HG03025 (cell line): Measurements from ENCODE around the gene FER1L5.

ENCODE experiments used
- ATAC-seq: cut with Tn5 transposase; IDR thresholded peaks from one replicate; pipeline ENCODE4 v1.9.1; 2021; ENCODE audit warnings: mild to moderate bottlenecking, moderate library complexity; ENCODE audit not compliant: unreplicated experiment, low FRiP score

Gene FER1L5

GRCh38 chr2:96694816-96695455, 52.4 kb downstream of the FER1L5 start:
- ATAC-seq: no peak

GRCh38 chr2:96695602-96696001, 53.0 kb downstream of the FER1L5 start:
- ATAC-seq: no peak

GRCh38 chr2:96697476-96697875, 54.9 kb downstream of the FER1L5 start:
- ATAC-seq: no peak

- ATAC-seq: no peak
Observed at GRCh38 chr2:96698221-96698861, 55.8 kb downstream of the FER1L5 start.

- no peak for ATAC-seq
Observed at GRCh38 chr2:96699021-96699420, 56.5 kb downstream of the FER1L5 start.

- no peak for ATAC-seq
Observed at GRCh38 chr2:96699621-96700020, 57.1 kb downstream of the FER1L5 start.

GRCh38 chr2:96700086-96700485, 57.5 kb downstream of the FER1L5 start:
- no peak for ATAC-seq

- ATAC-seq: no peak
Observed at GRCh38 chr2:96701636-96702035, 59.1 kb downstream of the FER1L5 start.

GRCh38 chr2:96702098-96702785, 59.7 kb downstream of the FER1L5 start:
- no peak for ATAC-seq

- no peak for ATAC-seq
Observed at GRCh38 chr2:96703021-96703751, 60.6 kb downstream of the FER1L5 start.

GRCh38 chr2:96710985-96711384, 68.4 kb downstream of the FER1L5 start:
- ATAC-seq: no peak

GRCh38 chr2:96715658-96716057, 73.1 kb downstream of the FER1L5 start:
- no peak for ATAC-seq

GRCh38 chr2:96716388-96716787, 73.8 kb downstream of the FER1L5 start:
- ATAC-seq: no peak

GRCh38 chr2:96726131-96726530, 83.6 kb downstream of the FER1L5 start:
- ATAC-seq: no peak

GRCh38 chr2:96727431-96727830, 84.9 kb downstream of the FER1L5 start:
- ATAC-seq: no peak

GRCh38 chr2:96729748-96730147, 87.2 kb downstream of the FER1L5 start:
- no peak for ATAC-seq

GRCh38 chr2:96730212-96730611, 87.6 kb downstream of the FER1L5 start:
- ATAC-seq: no peak

- no peak for ATAC-seq
Observed at GRCh38 chr2:96733931-96734330, 91.4 kb downstream of the FER1L5 start.

GRCh38 chr2:96734880-96735583, 92.5 kb downstream of the FER1L5 start:
- ATAC-seq: no peak

- no peak for ATAC-seq
Observed at GRCh38 chr2:96737251-96737650, 94.7 kb downstream of the FER1L5 start.

GRCh38 chr2:96737831-96738230, 95.3 kb downstream of the FER1L5 start:
- ATAC-seq: no peak
